KMS-11 (cell line): Measurements from ENCODE around the gene LEMD2.

Source experiments
- H2AFZ ChIP-seq: fragments of 200-600 bp; sonication (generic); 2 replicates; pipeline ENCODE4 v1.6.1; 2016; ENCODE audit warnings: antibody characterized with exemption, mixed run types, low read depth
- H3K27ac ChIP-seq: fragments of 200-600 bp; sonication (generic); 2 replicates; pipeline ENCODE4 v1.6.1; 2016; ENCODE audit warnings: mild to moderate bottlenecking, mixed run types
- H3K27me3 ChIP-seq: fragments of 200-600 bp; sonication (generic); 2 replicates; pipeline ENCODE4 v1.6.1; 2017; ENCODE audit warnings: mild to moderate bottlenecking, low read depth, mixed run types, moderate library complexity; ENCODE audit not compliant: insufficient read depth
- H3K36me3 ChIP-seq: fragments of 200-600 bp; sonication (generic); 2 replicates; pipeline ENCODE4 v1.6.1; 2017; ENCODE audit warnings: mild to moderate bottlenecking, mixed run types; ENCODE audit not compliant: insufficient read depth
- H3K4me1 ChIP-seq: fragments of 200-600 bp; sonication (generic); 2 replicates; pipeline ENCODE4 v1.6.1; 2016; ENCODE audit warnings: mild to moderate bottlenecking, low read depth, mixed run types; ENCODE audit not compliant: poor library complexity, severe bottlenecking
- H3K4me2 ChIP-seq: fragments of 200-600 bp; sonication (generic); 2 replicates; pipeline ENCODE4 v1.7.0; 2016; ENCODE audit warnings: mild to moderate bottlenecking, mixed run types
- H3K4me3 ChIP-seq: fragments of 200-600 bp; sonication (generic); IDR thresholded peaks from 2 replicates; pipeline ENCODE4 v1.6.1; 2017; ENCODE audit warnings: low read depth, low read length, mixed read lengths; ENCODE audit not compliant: insufficient read depth
- H3K79me2 ChIP-seq: fragments of 200-600 bp; sonication (generic); 2 replicates; pipeline ENCODE4 v1.6.1; 2016; ENCODE audit warnings: low read depth, mixed run types; ENCODE audit not compliant: insufficient read depth
- H3K9ac ChIP-seq: fragments of 200-600 bp; sonication (generic); 2 replicates; pipeline ENCODE4 v1.6.1; 2016; ENCODE audit warnings: mild to moderate bottlenecking, mixed run types
- H4K20me1 ChIP-seq: fragments of 200-600 bp; sonication (generic); 2 replicates; pipeline ENCODE4 v1.6.1; 2016; ENCODE audit warnings: mild to moderate bottlenecking, mixed run types; ENCODE audit not compliant: insufficient read depth
- TF ChIP-seq, protein P1 (sequence below): fragments of 200-600 bp; sonication (generic); conservative IDR thresholded peaks from 2 replicates; pipeline ENCODE4 v1.6.1; 2017; ENCODE audit warnings: low read depth, mild to moderate bottlenecking, antibody characterized with exemption, low read length, moderate library complexity, mixed read lengths

LEMD2 gene

DNA sequence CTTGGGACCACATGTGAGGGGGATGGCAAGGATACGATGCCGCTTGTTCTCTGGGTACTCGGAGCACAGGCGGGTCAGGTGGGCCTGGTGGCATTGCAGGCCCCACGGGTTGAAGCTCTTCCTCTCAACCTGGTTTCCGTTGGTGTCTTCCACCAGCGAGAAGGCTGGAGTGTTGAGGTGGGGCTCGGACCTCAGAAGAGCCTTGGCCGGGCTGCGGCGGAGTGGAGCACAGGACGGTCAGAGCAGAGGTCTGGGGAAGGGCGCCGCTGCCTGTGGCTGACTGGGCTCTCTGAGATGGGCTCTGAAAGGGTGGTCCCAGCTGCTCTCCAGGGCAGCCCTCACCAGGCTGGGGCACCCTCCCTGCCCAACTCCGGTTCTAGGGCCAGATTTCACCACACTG lies 62.2 kb downstream of the LEMD2 start:
- no peak overlapping the region for H3K4me3 ChIP-seq
- H3K4me1 ChIP-seq = no peaks in the 10 kb centered on the region
- no peak overlapping the region for H3K4me2 ChIP-seq
- H2AFZ ChIP-seq = no peak overlapping the region
- no peak overlapping the region for H3K27ac ChIP-seq
- H4K20me1 ChIP-seq = no peaks in the 10 kb centered on the region
- H3K36me3 ChIP-seq = no peaks in the 10 kb centered on the region
- peaks cover 79% of the 10 kb centered on the region for H3K27me3 ChIP-seq
- TF ChIP-seq, protein P1, sequence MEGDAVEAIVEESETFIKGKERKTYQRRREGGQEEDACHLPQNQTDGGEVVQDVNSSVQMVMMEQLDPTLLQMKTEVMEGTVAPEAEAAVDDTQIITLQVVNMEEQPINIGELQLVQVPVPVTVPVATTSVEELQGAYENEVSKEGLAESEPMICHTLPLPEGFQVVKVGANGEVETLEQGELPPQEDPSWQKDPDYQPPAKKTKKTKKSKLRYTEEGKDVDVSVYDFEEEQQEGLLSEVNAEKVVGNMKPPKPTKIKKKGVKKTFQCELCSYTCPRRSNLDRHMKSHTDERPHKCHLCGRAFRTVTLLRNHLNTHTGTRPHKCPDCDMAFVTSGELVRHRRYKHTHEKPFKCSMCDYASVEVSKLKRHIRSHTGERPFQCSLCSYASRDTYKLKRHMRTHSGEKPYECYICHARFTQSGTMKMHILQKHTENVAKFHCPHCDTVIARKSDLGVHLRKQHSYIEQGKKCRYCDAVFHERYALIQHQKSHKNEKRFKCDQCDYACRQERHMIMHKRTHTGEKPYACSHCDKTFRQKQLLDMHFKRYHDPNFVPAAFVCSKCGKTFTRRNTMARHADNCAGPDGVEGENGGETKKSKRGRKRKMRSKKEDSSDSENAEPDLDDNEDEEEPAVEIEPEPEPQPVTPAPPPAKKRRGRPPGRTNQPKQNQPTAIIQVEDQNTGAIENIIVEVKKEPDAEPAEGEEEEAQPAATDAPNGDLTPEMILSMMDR = no peak
- no peaks in the 10 kb centered on the region for H3K79me2 ChIP-seq
- H3K9ac ChIP-seq = no peak overlapping the region

DNA sequence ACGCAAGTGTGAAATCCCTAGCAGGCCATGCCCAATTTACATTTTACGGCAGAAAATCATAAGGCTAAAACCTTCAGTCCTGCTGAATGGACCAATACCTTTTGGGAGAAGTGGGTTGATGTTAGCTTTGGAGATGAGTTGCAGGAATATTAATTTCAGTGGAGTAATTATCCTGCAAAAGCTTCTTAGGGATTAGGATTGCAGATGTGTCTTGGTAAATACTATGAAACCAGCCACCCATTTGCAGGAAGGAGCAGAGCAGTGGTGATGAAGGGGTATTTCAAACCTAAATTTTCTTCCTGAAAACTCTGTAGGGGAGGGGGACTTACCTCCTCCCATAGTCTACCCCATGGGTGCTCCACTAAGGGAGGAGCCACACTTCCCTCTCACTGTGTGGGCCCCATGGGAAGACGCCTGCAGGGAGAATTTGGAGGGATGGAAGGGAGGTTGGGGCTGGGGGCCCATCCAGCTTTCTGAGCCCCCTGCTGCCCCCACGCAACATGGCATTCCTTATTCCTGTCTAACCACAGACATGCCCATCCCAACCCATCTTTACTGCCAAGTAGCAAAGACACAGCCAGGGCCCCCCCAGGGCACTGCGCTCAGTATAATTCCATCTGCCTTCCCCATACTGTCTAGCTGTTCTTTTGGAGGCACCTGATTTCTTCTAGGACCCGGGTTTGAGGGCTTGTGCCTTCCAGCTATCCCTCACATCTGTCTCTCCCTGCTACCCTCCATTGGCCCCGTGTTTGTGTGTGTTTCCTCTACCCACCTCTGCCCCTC lies 62.8 kb downstream of the LEMD2 start:
- TF ChIP-seq, protein P1 = no peak

DNA sequence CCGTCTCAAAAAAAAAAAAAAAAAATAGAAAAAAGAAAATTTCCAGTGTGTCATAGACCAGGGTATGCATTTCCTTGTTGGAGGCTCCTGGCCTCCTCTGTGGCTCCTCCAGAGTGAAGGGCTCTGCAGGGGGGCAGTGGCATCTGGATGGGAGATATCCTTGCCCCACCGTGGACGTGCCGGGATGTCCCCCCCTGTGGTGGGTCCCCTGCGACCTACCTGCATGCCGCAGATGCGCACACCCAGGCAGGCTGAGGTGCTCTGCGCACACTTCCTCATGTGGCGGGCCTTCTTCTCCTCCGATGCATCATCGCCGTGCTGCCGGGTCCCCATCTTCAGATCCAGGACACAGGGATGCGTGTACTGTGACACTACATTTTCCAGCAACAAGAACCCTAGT lies 63.7 kb downstream of the LEMD2 start:
- H3K4me3 ChIP-seq = no peak overlapping the region
- H3K9ac ChIP-seq = no peak overlapping the region
- H4K20me1 ChIP-seq = no peaks in the 10 kb centered on the region
- TF ChIP-seq, protein P1 = no peak
- no peak overlapping the region for H3K4me2 ChIP-seq
- no peaks in the 10 kb centered on the region for H3K36me3 ChIP-seq
- no peaks in the 10 kb centered on the region for H3K4me1 ChIP-seq
- H3K79me2 ChIP-seq = no peaks in the 10 kb centered on the region
- peaks cover 91% of the 10 kb centered on the region for H3K27me3 ChIP-seq
- H3K27ac ChIP-seq = no peak overlapping the region
- H2AFZ ChIP-seq = no peak overlapping the region

More for the DNA sequence above, 62.8 kb downstream of the LEMD2 start:
- Histone ChIP-seq H4K20me1 (no peaks in the 10 kb centered on the region), H3K36me3 (no peaks in the 10 kb centered on the region), H3K4me3 (no peak overlapping the region), H3K27me3 (peaks cover 84% of the 10 kb centered on the region), H3K9ac (no peak overlapping the region), H3K4me2 (no peak overlapping the region), H3K4me1 (no peaks in the 10 kb centered on the region), H3K27ac (no peak overlapping the region), H2AFZ (no peak overlapping the region), H3K79me2 (no peaks in the 10 kb centered on the region)

DNA sequence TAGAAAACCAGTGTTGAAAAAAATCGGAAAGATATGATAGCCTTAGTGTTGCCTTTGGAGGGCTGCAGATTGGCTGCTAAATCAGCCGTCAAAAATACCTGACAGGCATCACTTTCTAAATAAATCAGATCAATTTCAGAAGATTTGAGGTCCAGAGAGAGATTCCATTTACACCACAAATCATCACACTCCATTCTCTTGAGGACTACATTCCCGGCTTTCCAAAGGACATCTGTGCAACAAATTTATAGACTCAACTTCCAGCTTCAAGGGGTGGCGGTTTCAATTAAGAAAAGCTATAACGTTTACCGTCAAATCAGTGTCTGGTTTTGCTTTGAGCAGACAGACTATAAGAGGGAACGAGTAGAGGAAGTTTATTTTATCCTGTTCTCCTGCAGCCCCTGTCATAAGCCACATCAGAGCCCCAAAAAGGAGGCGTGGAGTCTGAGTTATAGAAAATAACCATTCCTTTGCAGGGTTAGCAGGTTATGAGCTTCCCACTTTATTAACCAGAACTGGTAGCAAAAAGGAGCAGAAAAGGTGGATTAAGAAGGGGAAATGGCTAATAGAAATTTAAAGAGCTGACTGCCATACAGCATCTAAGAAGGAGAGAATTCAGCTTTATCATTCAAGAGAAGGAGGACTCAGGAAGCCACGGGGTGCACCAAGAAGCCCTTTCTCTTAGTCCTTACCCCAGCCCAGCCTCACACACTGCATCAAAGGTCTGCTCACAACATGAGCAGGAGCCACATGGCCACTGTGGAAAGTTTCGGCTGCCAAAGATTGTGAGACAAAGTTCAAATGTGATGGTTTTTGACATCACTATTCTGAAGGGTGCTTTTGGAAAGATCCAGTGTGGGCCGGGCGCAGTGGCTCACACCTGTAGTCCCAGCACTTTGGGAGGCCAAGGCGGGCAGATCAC lies 64.6 kb downstream of the LEMD2 start:
- Histone ChIP-seq H2AFZ (no peak overlapping the region), H3K4me1 (no peaks in the 10 kb centered on the region), H3K4me3 (no peak overlapping the region), H3K36me3 (no peaks in the 10 kb centered on the region), H3K27ac (no peak overlapping the region), H3K27me3 (peaks cover 85% of the 10 kb centered on the region), H3K4me2 (no peak overlapping the region), H3K79me2 (no peaks in the 10 kb centered on the region), H4K20me1 (no peaks in the 10 kb centered on the region), H3K9ac (no peak overlapping the region)
- TF ChIP-seq, protein P1 = no peak
